Activated T-helper 2 cell treated with anti-CD3 and anti-CD28 coated beads, Interferon-gamma antibody, Interleukin-2, Interleukin-4, amounts not matched to agents 10 μg/mL and 5 μg/mL and 100 μg/mL, durations not matched to agents 14 hours and 24 hours and 36 hours (primary cell): ENCODE measurements around the gene DENND1A. TPM values are rescaled to one million over a fixed set of nuclear protein-coding genes. Genes with fewer than 3 reads are reported as not detected.

Source experiments
- DNase-seq: peaks from one replicate; pipeline ENCODE4 v3.0.0; 2021; ENCODE audit warnings: low spot score
- H3K27ac Mint-ChIP-seq: one replicate; pipeline ENCODE4 v1.8.0; 2021; ENCODE audit warnings: mixed read lengths
- H3K27me3 Mint-ChIP-seq: one replicate; pipeline ENCODE4 v1.8.0; 2021; ENCODE audit warnings: low read depth, mixed read lengths
- H3K36me3 Mint-ChIP-seq: one replicate; pipeline ENCODE4 v1.8.0; 2021; ENCODE audit warnings: low read depth, mixed read lengths
- H3K4me1 Mint-ChIP-seq: one replicate; pipeline ENCODE4 v1.8.0; 2021; ENCODE audit warnings: low read depth, mixed read lengths
- H3K4me3 Mint-ChIP-seq: one replicate; pipeline ENCODE4 v1.8.0; 2021; ENCODE audit warnings: low read depth, mild to moderate bottlenecking, moderate library complexity, mixed read lengths
- H3K9me3 Mint-ChIP-seq: one replicate; pipeline ENCODE4 v1.8.0; 2021; ENCODE audit warnings: mixed read lengths
- intact Hi-C: fragments of 100-400 bp; cut with micrococcal nuclease; formaldehyde crosslinking; loops from one replicate; pipeline ENCODE4 v1.15.1; 2023
- total RNA-seq: library from RNA; stranded (reverse); gene quantifications from 2 replicates; pipeline ENCODE4 v1.2.3, GENCODE V29; 2022

Gene DENND1A
- total RNA-seq, 1 donor from 2014 or later, result 20.0 TPM

DNA sequence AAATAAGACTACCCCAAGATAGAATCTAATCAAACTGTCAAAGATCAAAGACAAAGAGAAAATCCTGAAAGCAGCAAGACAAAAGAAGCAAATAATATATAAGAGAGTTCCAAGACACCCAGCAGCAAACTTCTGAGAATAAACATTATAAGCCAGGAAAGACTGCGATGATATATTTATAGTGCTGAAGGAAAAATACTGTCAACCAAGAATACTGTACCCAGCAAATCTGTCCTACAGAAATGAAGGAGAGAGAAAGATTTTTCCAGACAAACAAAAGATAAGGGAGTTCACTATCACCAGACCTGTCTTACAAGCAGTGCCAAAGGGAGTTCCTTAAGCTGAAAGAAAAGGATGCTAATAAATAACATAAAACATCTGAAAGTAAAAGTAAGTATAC is 227.4 kb downstream of the DENND1A start:
- H3K27me3 Mint-ChIP-seq, result peaks cover 1% of the 10 kb centered on the region
- no peaks in the 10 kb centered on the region for H3K4me1 Mint-ChIP-seq
- intact Hi-C loops, result no loop called here
- H3K36me3 Mint-ChIP-seq, result no peaks in the 10 kb centered on the region
- DNase-seq, result no peak
- no peak overlapping the region for H3K27ac Mint-ChIP-seq
- H3K4me3 Mint-ChIP-seq, result no peak overlapping the region
- peaks cover 27% of the 10 kb centered on the region for H3K9me3 Mint-ChIP-seq

DNA sequence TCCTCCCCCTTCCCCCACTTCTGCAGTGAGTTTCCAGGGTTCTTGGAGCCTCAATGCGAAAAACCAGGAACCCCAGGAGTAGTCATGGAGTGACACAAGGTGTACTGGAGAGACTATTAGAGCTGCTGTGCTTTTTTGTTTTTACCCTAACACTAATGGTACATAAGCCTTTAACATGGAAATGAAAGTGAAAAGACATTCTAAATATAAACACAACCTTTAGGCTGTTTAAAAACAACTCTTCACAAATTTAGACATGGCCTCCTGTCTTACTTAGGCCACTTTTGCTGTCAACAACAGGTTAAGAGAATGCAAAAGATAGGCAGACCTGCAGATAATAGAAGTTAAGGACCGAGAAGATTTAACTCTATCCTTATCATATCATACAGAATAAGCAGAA is 232.2 kb downstream of the DENND1A start:
- no peak for DNase-seq
- no peak overlapping the region for H3K4me3 Mint-ChIP-seq
- peaks cover 13% of the 10 kb centered on the region for H3K9me3 Mint-ChIP-seq

DNA sequence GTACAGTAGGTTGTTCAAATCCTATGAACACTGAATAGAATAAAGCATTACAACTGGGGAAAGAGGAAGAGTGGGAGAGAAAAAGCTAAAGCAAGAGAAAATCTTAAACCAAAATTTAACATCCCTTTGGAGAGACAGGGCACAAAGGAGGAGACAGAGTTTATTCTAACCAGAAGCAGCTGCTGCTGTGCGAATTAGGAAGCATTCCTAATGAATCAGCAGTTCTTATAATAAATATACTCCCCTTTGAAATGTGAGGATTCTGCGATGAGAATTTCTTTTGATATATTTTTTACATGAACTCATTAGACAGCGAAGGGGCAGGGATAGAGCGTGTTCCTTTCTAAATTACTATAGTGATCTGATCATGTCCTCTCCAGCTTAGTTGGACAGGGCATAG is 233.4 kb downstream of the DENND1A start:
- H3K9me3 Mint-ChIP-seq, result peaks cover under 1% of the 10 kb centered on the region
- no peaks in the 10 kb centered on the region for H3K36me3 Mint-ChIP-seq
- intact Hi-C loops, result no loop called here
- H3K4me3 Mint-ChIP-seq, result no peak overlapping the region
- H3K27ac Mint-ChIP-seq, result no peak overlapping the region
- H3K27me3 Mint-ChIP-seq, result peaks cover 2% of the 10 kb centered on the region
- no peak for DNase-seq
- no peaks in the 10 kb centered on the region for H3K4me1 Mint-ChIP-seq

More for the DNA sequence above, 232.2 kb downstream of the DENND1A start:
- Mint-ChIP-seq H3K27me3 (peaks cover 1% of the 10 kb centered on the region), H3K27ac (no peak overlapping the region), H3K36me3 (no peaks in the 10 kb centered on the region), H3K4me1 (no peaks in the 10 kb centered on the region)
- intact Hi-C loops, result no loop called here

DNA sequence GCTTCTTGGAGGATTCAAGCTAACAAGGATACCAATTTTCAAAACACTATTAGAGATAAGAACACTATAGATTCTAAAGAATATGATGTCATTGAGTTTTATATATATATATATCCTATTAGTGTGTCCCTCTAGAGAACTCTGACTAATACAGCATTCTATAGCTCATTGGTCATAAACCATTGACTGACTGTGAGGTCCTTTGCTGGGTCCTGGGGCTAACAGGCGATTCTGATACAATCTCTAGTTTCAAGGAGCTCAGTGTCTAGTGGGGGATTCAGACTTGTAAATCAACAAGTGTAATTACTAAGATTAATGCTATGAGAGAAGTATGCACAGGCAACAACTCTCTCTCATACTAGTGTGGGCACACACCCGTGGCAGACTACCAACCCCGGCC is 234.5 kb downstream of the DENND1A start:
- no peak overlapping the region for H3K4me3 Mint-ChIP-seq
- no peaks in the 10 kb centered on the region for H3K9me3 Mint-ChIP-seq
- H3K27ac Mint-ChIP-seq, result no peak overlapping the region
- intact Hi-C loops, result no loop called here
- DNase-seq, result no peak
- peaks cover 5% of the 10 kb centered on the region for H3K27me3 Mint-ChIP-seq
- H3K36me3 Mint-ChIP-seq, result no peaks in the 10 kb centered on the region
- H3K4me1 Mint-ChIP-seq, result no peaks in the 10 kb centered on the region

DNA sequence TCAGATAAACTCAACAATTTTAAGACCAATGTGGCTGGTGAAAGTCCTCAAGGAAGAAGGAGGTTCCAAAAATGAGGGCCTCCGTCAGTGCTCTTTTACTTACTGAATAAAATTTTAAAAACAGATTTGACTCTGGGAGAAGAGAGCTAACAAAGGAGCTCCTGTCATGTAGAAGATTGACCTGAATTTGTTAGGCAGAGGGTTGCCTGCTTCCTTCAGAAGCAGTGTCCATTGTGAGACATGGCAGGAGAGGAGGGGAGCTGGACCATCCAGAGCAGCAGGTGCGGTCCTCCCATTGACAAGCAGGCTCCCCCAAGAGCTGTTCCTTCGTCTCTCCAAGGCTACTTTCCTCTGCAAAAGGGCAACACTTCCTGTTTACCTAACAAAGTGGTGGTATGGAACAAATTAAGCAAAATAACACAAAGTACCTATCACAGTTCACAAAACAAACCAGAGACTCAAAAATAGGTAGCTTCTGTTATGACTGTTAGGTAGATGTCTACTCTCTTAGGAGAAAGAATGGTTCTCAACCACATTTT is 238.1 kb downstream of the DENND1A start:
- H3K36me3 Mint-ChIP-seq, result no peaks in the 10 kb centered on the region
- no peaks in the 10 kb centered on the region for H3K4me1 Mint-ChIP-seq
- peaks cover 5% of the 10 kb centered on the region for H3K27me3 Mint-ChIP-seq
- no peak for DNase-seq
- intact Hi-C loops, result no loop called here
- no peaks in the 10 kb centered on the region for H3K9me3 Mint-ChIP-seq
- H3K27ac Mint-ChIP-seq, result no peak overlapping the region
- H3K4me3 Mint-ChIP-seq, result no peak overlapping the region

DNA sequence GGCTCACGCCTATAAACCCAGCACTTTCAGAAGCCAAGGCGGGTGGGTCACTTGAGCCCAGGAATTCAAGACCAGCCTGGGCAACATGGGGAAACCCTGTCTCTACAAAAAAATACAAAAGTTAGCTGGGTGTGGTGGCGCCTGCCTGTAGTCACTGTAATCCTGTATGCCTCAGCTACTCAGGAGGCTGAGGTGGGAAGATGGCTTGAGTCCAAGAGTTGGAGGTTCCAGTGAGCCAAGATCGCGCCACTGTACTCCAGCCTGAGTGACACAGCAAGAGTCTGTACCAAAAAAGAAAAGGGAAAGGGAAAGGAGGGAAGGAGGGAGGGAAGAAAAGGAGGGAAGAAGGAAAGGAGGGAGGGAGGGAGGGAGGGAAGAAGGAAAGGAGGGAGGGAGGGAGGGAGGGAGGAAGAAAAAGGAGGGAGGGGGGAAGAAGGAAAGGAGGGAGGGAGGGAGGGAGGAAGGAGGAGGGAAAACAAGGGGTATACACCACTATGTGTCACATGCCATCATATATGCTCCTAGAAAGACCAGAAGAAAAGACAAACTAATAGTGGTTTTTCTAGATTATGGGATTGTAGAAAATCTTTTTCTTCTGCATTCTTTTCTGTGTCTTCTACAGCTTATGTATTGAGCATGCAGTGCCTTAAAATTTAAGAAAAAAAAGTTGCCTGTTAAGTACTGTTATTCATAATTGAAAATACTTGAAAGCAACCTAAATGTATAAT is 240.1 kb downstream of the DENND1A start:
- H3K4me3 Mint-ChIP-seq, result no peak overlapping the region
- H3K4me1 Mint-ChIP-seq, result no peaks in the 10 kb centered on the region
- H3K9me3 Mint-ChIP-seq, result no peaks in the 10 kb centered on the region
- peaks cover 5% of the 10 kb centered on the region for H3K27me3 Mint-ChIP-seq
- no peaks in the 10 kb centered on the region for H3K36me3 Mint-ChIP-seq
- no peak for DNase-seq
- intact Hi-C loops, result no loop called here
- H3K27ac Mint-ChIP-seq, result no peak overlapping the region

DNA sequence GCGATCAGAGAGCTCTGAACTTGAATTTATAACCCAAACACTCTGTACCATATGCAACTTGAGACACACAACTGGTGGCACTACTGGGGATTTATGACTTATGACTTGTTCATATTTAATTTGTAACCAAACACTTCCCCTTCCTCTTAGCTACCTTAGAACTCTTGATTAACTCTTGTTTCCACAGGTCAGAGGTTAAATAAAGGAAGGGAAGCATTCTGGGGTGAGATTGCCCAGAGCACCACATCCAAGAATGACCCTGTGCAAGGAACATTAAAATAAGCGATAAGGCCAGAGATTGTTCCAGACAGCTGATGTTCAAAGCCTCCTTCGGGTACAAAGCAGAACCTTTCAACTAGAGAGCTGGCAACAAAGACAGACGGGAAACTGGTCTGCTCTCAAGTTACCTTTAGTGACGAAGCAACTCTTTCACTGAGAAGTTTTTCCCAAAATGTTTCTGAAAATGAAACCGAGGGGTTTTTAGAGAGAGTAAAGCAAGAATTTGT is 242.6 kb downstream of the DENND1A start:
- Mint-ChIP-seq H3K36me3 (no peaks in the 10 kb centered on the region), H3K27me3 (peaks cover 6% of the 10 kb centered on the region), H3K4me1 (peaks cover 6% of the 10 kb centered on the region), H3K27ac (no peak overlapping the region), H3K4me3 (no peak overlapping the region), H3K9me3 (no peaks in the 10 kb centered on the region)
- intact Hi-C loops, result no loop called here
- no peak for DNase-seq

DNA sequence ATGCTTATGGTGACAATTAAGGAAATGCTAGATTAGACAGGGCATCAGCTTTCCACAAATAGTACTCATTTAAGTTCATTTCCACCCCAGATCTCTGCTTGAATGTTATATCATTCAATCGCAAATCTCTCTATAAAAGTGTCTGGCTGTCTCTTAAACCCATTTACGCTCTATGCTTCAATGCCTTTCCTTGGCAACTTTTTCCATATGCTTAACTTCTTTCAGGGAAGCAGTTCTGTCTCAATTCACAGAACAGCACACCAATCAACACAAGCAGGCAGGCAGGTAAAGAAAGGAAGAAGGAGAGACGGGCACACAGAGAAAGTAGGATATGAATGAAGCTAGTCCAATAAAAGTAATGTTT is 243.1 kb downstream of the DENND1A start:
- intact Hi-C loops, result no loop called here
- peaks cover 6% of the 10 kb centered on the region for H3K27me3 Mint-ChIP-seq
- no peak overlapping the region for H3K27ac Mint-ChIP-seq
- peaks cover 6% of the 10 kb centered on the region for H3K4me1 Mint-ChIP-seq
- DNase-seq, result no peak
- no peaks in the 10 kb centered on the region for H3K36me3 Mint-ChIP-seq
- no peak overlapping the region for H3K4me3 Mint-ChIP-seq
- H3K9me3 Mint-ChIP-seq, result no peaks in the 10 kb centered on the region

DNA sequence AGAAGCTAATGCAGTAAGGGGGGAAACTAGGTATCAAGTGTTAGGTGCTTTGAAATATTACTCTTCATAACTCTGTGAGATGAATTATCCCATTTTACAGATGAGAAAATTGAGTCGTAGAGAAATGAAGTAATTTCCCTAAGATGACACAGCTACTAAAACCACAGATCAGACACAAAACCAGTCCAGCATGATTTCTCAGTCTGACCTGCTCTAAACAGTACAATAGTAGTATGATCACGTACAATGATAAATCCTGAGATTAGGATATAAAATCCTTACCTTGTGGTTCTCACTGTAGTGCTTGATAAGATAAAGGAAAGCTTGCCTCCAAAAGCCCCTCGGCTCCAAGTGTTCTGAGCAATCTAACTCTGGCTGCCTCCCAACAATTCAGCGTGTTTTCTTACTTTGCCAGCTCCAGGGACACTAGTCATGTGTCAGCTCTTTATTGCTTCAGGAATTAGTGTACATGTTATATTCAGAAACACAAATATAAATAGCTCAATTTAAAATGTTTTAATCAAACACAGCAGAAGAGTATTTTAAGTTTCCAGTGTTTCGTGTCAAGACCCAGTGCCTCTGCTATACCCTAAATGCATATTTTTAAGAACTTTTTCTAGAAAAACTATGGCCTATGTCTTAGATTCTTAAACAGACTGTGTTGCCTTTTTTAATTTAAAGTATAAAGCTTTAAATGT is 243.6 kb downstream of the DENND1A start:
- peaks cover 5% of the 10 kb centered on the region for H3K27me3 Mint-ChIP-seq
- intact Hi-C loops, result no loop called here
- no peaks in the 10 kb centered on the region for H3K36me3 Mint-ChIP-seq
- no peaks in the 10 kb centered on the region for H3K9me3 Mint-ChIP-seq
- no peak overlapping the region for H3K27ac Mint-ChIP-seq
- H3K4me1 Mint-ChIP-seq, result peaks cover 6% of the 10 kb centered on the region
- H3K4me3 Mint-ChIP-seq, result no peak overlapping the region
- no peak for DNase-seq

DNA sequence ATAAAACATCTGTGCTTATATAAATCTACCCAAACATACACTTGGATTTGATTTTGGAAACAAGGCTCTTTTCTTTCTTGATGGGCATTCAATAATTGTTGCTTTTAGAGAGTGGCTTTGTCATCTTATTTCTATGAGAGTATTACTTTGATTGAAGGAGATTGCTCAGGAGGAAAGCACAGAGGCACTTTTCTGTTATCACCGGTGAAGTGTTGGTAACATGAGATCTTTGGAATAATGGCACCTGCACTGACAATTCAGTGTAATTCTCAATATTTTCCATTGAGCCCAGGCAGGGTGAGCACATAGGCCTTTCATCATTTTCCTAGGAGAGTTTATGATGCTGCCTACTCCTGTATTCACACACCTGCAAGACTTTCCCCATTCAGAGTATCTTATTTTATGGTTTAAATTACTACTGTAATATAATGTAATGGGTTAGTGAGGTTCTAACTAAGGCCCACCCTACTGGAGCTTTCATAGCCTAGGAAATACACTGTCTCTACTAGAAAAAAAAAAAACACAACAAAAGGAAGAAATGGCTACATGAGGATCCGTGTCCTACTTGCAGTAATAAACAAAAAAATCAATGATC is 244.3 kb downstream of the DENND1A start:
- no peak overlapping the region for H3K27ac Mint-ChIP-seq
- peaks cover 6% of the 10 kb centered on the region for H3K4me1 Mint-ChIP-seq
- no peaks in the 10 kb centered on the region for H3K36me3 Mint-ChIP-seq
- DNase-seq, result no peak
- H3K27me3 Mint-ChIP-seq, result peaks cover 3% of the 10 kb centered on the region
- intact Hi-C loops, result no loop called here
- H3K9me3 Mint-ChIP-seq, result no peaks in the 10 kb centered on the region
- no peak overlapping the region for H3K4me3 Mint-ChIP-seq

DNA sequence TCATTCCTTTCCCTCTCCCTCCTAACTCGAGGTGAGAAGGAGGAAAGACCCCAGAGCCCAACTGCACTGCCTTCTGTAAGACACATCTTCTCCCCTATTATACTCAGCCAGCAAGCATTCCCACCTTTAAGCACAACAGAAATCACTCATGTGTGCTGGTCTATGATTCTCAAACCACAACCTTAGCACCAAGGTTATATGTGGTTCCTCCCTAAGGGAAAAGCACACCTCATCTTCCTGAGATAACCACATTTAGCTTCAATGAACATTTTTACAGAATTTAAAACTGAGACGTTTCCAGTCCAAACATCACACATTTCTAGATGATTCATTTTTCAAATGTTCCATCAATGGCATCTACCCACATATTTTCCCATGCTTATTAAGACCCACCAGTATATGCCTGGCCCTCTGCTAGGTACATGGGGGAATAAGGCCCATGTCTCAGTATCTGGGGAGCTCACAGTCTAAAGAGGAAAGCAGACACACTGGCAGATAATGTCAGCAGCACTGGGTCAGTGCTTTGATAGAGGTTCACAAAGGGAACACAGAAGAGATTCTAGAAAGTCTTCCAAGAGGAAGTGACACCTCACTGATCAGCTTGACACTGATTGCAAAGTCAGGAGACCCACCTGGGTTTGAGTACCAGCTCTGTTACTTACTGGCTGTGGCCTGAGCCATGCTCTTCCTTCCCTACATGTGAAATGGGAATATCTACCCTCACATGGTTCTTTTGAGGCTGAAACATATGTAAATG is 245.4 kb downstream of the DENND1A start:
- Mint-ChIP-seq H3K27me3 (peaks cover 2% of the 10 kb centered on the region), H3K27ac (no peak overlapping the region), H3K4me3 (no peak overlapping the region), H3K4me1 (peaks cover 6% of the 10 kb centered on the region), H3K36me3 (no peaks in the 10 kb centered on the region), H3K9me3 (no peaks in the 10 kb centered on the region)
- intact Hi-C loops, result no loop called here
- no peak for DNase-seq

DNA sequence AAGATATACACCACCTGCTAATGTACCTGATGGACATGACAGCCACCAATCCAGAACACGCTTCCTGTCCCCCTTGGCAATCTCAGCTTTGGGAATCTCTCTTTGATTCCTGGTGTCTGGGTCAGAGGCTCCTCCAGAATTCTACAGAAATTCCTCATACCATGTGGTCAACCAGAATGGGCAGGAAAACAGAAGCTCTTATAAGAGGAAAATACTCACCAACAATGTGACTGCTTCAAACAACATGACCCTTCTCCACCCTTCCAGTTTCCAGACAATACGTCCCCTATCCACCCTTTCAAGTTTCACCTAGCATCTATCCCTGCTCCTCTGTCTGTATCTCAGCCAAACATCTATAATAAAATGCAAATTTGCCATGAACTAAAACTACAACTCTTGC is 247.2 kb downstream of the DENND1A start:
- intact Hi-C loops, result no loop called here
- H3K27ac Mint-ChIP-seq, result no peak overlapping the region
- no peaks in the 10 kb centered on the region for H3K9me3 Mint-ChIP-seq
- peaks cover 2% of the 10 kb centered on the region for H3K27me3 Mint-ChIP-seq
- peaks cover 6% of the 10 kb centered on the region for H3K4me1 Mint-ChIP-seq
- DNase-seq, result no peak
- H3K36me3 Mint-ChIP-seq, result no peaks in the 10 kb centered on the region
- H3K4me3 Mint-ChIP-seq, result no peak overlapping the region
